ENCODE measurements around the gene VARS1. TPM values are rescaled to one million over a fixed set of nuclear protein-coding genes. Genes with fewer than 3 reads are reported as not detected.

The VARS1 gene
- total RNA-seq, 2 experiments from 2014 or later, result 84.1 to 88.4 TPM

GRCh38 chr6:31776989-31777666, 18.4 kb downstream of the VARS1 start, which contains the start of gene VWA7:
VWA7 (minus strand) TSS chr6:31777328; CDS start chr6:31776779, 549 bp downstream.
- H3K4me3 Mint-ChIP-seq, result peak within 1 kb of the TSS; percentile 63
- H3K27me3 Mint-ChIP-seq, result no peaks in the 10 kb centered on the region
- peak within 1 kb of the TSS; percentile 84 for H3K27ac Mint-ChIP-seq
- H3K36me3 Mint-ChIP-seq (ENCODE audit: low read depth), result peaks cover 22% of the 10 kb centered on the region
- DNase-seq, result peak; percentile 83
- no peaks in the 10 kb centered on the region for H3K9me3 Mint-ChIP-seq
- H3K4me1 Mint-ChIP-seq, result peaks cover 43% of the 10 kb centered on the region
- CTCF ChIA-PET, result interaction anchor here (0.8 to 1.4 kb wide), 3 partner anchors 8 to 92 kb away, joined by 3 to 9 read pairs (median 5); no protein-coding TSS in a partner anchor
- POLR2A ChIA-PET, result interaction anchor here (0.6 to 3.2 kb wide), 13 partner anchors 9 to 282 kb away, joined by 3 to 14 read pairs (median 5); partner anchors contain the start of genes BAG6, DDAH2, GPANK1 and HSPA1B

GRCh38 chr6:31776485-31776988, 19.0 kb downstream of the VARS1 start:
- H3K9me3 Mint-ChIP-seq, result no peaks in the 10 kb centered on the region
- DNase-seq, result no peak
- peaks cover 47% of the 10 kb centered on the region for H3K4me1 Mint-ChIP-seq
- POLR2A ChIA-PET, result interaction anchor here (1.2 to 3.2 kb wide), 10 partner anchors 13 to 125 kb away, joined by 3 to 14 read pairs (median 10); partner anchors contain the start of genes BAG6, GPANK1, HSPA1B and MSH5
- peak overlapping the region; percentile 84 for H3K27ac Mint-ChIP-seq
- peak overlapping the region; percentile 63 for H3K4me3 Mint-ChIP-seq
- H3K27me3 Mint-ChIP-seq, result no peaks in the 10 kb centered on the region
- CTCF ChIA-PET, result no interaction called here
- H3K36me3 Mint-ChIP-seq (ENCODE audit: low read depth), result peaks cover 22% of the 10 kb centered on the region

DNA sequence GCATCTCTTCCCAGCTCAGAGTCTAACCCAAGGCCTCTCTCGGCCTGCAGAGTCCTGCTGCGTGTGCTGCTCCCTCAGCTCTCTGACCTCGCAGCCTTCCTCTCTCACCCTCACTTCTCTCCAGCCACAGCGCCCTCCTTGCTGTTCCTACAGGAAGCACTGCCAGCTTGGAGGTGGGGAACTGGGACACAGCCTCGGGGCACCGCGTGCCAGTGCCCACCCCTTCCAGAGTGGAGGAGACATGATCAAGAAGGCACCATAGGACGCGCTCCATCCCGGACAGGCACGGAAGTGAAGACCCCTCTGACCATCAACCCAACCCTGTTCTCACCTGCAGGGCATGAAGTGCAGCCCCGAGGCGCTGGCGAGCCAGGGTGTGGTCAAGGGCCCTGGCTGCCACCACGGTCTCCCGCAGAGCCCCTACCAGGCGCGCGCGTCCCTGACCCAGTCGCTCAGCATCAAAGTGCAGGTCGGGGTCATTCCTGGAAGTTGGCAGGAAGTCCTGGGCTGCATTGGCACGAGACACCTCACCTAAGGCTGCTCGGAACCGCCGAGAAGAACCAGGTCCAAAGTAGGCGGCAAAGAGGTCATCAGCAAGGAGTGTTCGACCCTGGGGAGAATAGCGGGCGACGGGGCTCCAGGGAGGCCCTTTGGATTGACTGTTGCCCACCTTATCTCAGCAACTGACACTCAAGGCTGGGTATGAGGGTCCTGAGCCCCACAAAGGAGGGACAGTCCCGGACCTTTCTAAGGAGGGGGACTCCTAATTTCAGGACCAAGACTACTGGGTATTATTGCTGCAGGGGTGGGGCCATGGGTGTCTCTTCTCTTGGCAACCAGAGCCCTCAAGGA, 19.7 kb downstream of the VARS1 start:
- H3K9me3 Mint-ChIP-seq, result no peaks in the 10 kb centered on the region
- H3K36me3 Mint-ChIP-seq (ENCODE audit: low read depth), result peaks cover 23% of the 10 kb centered on the region
- no peak for DNase-seq
- peaks cover 53% of the 10 kb centered on the region for H3K4me1 Mint-ChIP-seq
- no peaks in the 10 kb centered on the region for H3K27me3 Mint-ChIP-seq
- H3K27ac Mint-ChIP-seq, result peak overlapping the region; percentile 84
- H3K4me3 Mint-ChIP-seq, result peak overlapping the region; percentile 63
- POLR2A ChIA-PET, result interaction anchor here (1.2 to 8.2 kb wide), 6 partner anchors 9 to 38 kb away, joined by 4 to 103 read pairs (median 8); partner anchors contain the start of genes CLIC1, LSM2, MSH5 and VARS1
- CTCF ChIA-PET, result interaction anchor here (0.7 to 1.2 kb wide), 3 partner anchors 11 to 31 kb away, joined by 3 to 4 read pairs (median 3); partner anchors contain the start of genes LSM2 and VARS1

DNA sequence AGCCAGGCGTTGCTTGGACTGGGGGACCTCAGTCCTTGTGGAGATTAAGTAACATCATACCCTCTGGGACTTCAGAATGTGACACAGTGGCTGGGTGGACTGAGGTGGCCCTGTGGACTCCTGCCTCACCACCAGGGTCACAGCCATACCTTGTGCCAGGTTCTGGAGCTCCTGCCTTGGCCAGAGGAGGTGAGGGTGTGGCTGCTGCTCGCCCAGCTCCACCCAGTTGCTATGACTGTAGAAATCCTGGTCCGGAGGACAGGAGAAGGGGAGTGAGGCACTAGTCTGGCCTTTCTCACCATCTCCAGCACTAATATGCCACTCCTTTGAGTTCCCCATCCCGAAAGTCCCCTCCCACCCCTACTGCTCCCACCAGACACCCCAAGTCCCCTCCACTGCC, 20.4 kb downstream of the VARS1 start:
- Mint-ChIP-seq H3K36me3 (ENCODE audit: low read depth) (peaks cover 19% of the 10 kb centered on the region), H3K4me3 (no peak overlapping the region), H3K27me3 (no peaks in the 10 kb centered on the region), H3K27ac (peak overlapping the region; percentile 63), H3K4me1 (peaks cover 56% of the 10 kb centered on the region), H3K9me3 (no peaks in the 10 kb centered on the region)
- ChIA-PET POLR2A (interaction anchor here (0.9 to 8.2 kb wide), 7 partner anchors 10 to 122 kb away, joined by 3 to 103 read pairs (median 5); partner anchors contain the start of genes CLIC1, EHMT2, LSM2 and MSH5), CTCF (interaction anchor here (0.5 to 1.2 kb wide), 4 partner anchors 11 to 1483 kb away, joined by 3 to 4 read pairs (median 3); partner anchors contain the start of genes LSM2 and VARS1)
- no peak for DNase-seq

- no peaks in the 10 kb centered on the region for H3K9me3 Mint-ChIP-seq
- POLR2A ChIA-PET, result interaction anchor here (0.7 to 8.2 kb wide), 4 partner anchors 34 to 55 kb away, joined by 3 to 103 read pairs (median 4); partner anchors contain the start of genes CLIC1, DDAH2, HSPA1B and MSH5
- no peaks in the 10 kb centered on the region for H3K27me3 Mint-ChIP-seq
- CTCF ChIA-PET, result interaction anchor here (0.6 to 5.5 kb wide), 6 partner anchors 13 to 1176 kb away, joined by 3 to 88 read pairs (median 4); partner anchors contain the start of genes DDAH2 and MSH5
- DNase-seq, result no peak
- H3K36me3 Mint-ChIP-seq (ENCODE audit: low read depth), result peaks cover 22% of the 10 kb centered on the region
- H3K4me1 Mint-ChIP-seq, result peaks cover 59% of the 10 kb centered on the region
- peak overlapping the region; percentile 49 for H3K4me3 Mint-ChIP-seq
- H3K27ac Mint-ChIP-seq, result peak overlapping the region; percentile 74
Measured at GRCh38 chr6:31771992-31772358, 23.6 kb downstream of the VARS1 start.

DNA sequence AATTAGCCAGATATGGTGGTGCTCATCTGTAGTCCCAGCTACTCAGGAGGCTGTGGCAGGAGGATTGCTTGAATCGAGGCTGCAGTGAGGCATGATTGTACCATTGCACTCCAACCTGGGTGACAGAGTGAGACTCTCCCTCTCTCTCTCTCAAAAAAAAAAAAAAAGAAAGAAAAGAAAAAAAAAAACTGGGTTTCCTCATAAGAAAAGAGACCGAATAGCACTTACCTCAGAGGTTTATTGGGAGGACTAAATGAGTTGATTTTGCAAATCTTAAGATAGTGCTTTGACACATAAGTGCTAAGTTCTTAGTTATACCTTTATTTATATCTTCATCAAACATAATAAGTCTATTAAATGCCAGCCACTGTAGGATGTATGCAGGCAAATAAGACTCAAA, 24.7 kb downstream of the VARS1 start:
- no peak overlapping the region for H3K4me3 Mint-ChIP-seq
- peak overlapping the region; percentile 72 for H3K27ac Mint-ChIP-seq
- H3K36me3 Mint-ChIP-seq (ENCODE audit: low read depth), result peaks cover 24% of the 10 kb centered on the region
- no peaks in the 10 kb centered on the region for H3K9me3 Mint-ChIP-seq
- no peak for DNase-seq
- POLR2A ChIA-PET, result interaction anchor here (0.8 to 8.2 kb wide), 6 partner anchors 16 to 201 kb away, joined by 3 to 103 read pairs (median 4); partner anchors contain the start of genes CLIC1, CSNK2B, DXO and HSPA1B
- peaks cover 47% of the 10 kb centered on the region for H3K4me1 Mint-ChIP-seq
- CTCF ChIA-PET, result interaction anchor here (0.7 to 5.5 kb wide), 19 partner anchors 12 to 169 kb away, joined by 3 to 88 read pairs (median 7); partner anchors contain the start of genes ABHD16A, DDAH2, GPANK1 and HSPA1A
- no peaks in the 10 kb centered on the region for H3K27me3 Mint-ChIP-seq

DNA sequence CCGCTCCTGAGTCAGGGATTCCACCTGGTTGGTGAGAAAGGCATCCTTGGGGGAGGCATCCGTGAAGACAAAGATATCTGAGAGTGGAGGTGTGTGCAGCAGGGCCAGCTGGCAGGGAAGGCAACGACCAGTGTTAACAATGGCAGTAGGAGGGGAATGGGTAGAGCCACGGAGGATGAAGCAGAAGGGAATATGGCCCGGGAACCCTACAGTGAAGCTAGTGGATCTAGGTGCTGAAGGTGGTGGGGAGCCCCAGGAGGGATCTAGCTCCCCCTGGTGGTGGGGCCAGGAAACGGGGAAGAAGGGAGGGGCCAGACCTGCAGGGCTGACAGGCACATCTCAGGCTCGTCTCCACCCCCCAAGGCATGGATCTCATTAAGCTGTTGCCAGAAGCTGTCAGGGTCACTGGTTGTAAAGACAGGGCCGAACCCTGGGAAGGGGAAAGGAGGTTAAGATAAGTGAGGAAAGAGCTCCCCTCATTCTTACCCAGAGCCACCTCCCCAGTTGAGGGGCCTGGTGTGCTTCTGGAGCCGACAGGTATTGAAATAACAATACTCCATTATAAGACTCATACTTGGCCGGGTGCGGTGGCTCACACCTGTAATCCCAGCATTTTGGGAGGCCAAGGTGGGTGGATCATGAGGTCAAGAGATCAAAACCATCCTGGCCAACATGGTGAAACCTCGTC, 25.7 kb downstream of the VARS1 start:
- CTCF ChIA-PET, result interaction anchor here (0.6 to 5.5 kb wide), 45 partner anchors 8 to 170 kb away, joined by 3 to 88 read pairs (median 5); partner anchors contain the start of genes ABHD16A, CLIC1, DDAH2 and GPANK1
- H3K9me3 Mint-ChIP-seq, result no peaks in the 10 kb centered on the region
- peak overlapping the region; percentile 57 for H3K27ac Mint-ChIP-seq
- peaks cover 37% of the 10 kb centered on the region for H3K4me1 Mint-ChIP-seq
- peak; percentile 86 for DNase-seq
- peaks cover 23% of the 10 kb centered on the region for H3K36me3 Mint-ChIP-seq (ENCODE audit: low read depth)
- H3K27me3 Mint-ChIP-seq, result no peaks in the 10 kb centered on the region
- POLR2A ChIA-PET, result interaction anchor here (0.8 to 8.2 kb wide), 11 partner anchors 9 to 202 kb away, joined by 3 to 103 read pairs (median 4); partner anchors contain the start of genes ABHD16A, CLIC1, CSNK2B and DXO
- no peak overlapping the region for H3K4me3 Mint-ChIP-seq

GRCh38 chr6:31768363-31769257, 26.9 kb downstream of the VARS1 start:
- no peaks in the 10 kb centered on the region for H3K27me3 Mint-ChIP-seq
- no peaks in the 10 kb centered on the region for H3K9me3 Mint-ChIP-seq
- peaks cover 25% of the 10 kb centered on the region for H3K36me3 Mint-ChIP-seq (ENCODE audit: low read depth)
- CTCF ChIA-PET, result interaction anchor here (0.9 to 5.5 kb wide), 16 partner anchors 9 to 117 kb away, joined by 3 to 88 read pairs (median 10); partner anchors contain the start of genes CLIC1, DDAH2, LSM2 and MSH5
- DNase-seq, result no peak
- H3K4me3 Mint-ChIP-seq, result no peak overlapping the region
- POLR2A ChIA-PET, result interaction anchor here (0.7 to 8.2 kb wide), 3 partner anchors 28 to 39 kb away, joined by 3 to 103 read pairs (median 7); partner anchors contain the start of genes CLIC1, DDAH2 and MSH5
- H3K4me1 Mint-ChIP-seq, result peaks cover 43% of the 10 kb centered on the region
- no peak overlapping the region for H3K27ac Mint-ChIP-seq

- ChIA-PET POLR2A (interaction anchor here (0.5 to 1.1 kb wide), 2 partner anchors 26 to 30 kb away, joined by 3 read pairs; partner anchors contain the start of gene CLIC1), CTCF (interaction anchor here (0.7 to 0.9 kb wide), 2 partner anchors 27 to 28 kb away, joined by 3 read pairs; partner anchors contain the start of gene MSH5)
- Mint-ChIP-seq H3K27ac (no peak overlapping the region), H3K36me3 (ENCODE audit: low read depth) (peaks cover 30% of the 10 kb centered on the region), H3K9me3 (no peaks in the 10 kb centered on the region), H3K4me1 (peaks cover 36% of the 10 kb centered on the region), H3K27me3 (no peaks in the 10 kb centered on the region), H3K4me3 (no peak overlapping the region)
- no peak for DNase-seq
Measured at GRCh38 chr6:31767096-31767645, 28.4 kb downstream of the VARS1 start.
